ES-I3 (cell line): ENCODE measurements around the gene PPP1R16B.

ENCODE experiments used
- H3K36me3 ChIP-seq: 2 replicates; pipeline ENCODE4 v1.6.1; 2013; ENCODE audit warnings: mild to moderate bottlenecking, low read length, control low read depth, moderate library complexity; ENCODE audit not compliant: insufficient read depth
- H3K4me1 ChIP-seq: 2 replicates; pipeline ENCODE4 v1.6.1; 2013; ENCODE audit warnings: mild to moderate bottlenecking, control low read depth, low read length; ENCODE audit not compliant: insufficient read depth
- H3K9ac ChIP-seq: 2 replicates; pipeline ENCODE4 v1.6.1; 2013; ENCODE audit warnings: low read depth, mild to moderate bottlenecking, low read length, moderate library complexity
- H3K9me3 ChIP-seq: 2 replicates; pipeline ENCODE4 v1.6.1; 2013; ENCODE audit warnings: mild to moderate bottlenecking, low read length, moderate library complexity; ENCODE audit not compliant: control insufficient read depth, insufficient read depth

The PPP1R16B gene

GRCh38 chr20:38805502-38805957 is at the start of gene PPP1R16B:
Gene PPP1R16B, plus strand, starts transcription at chr20:38805697. Its CDS starts 30,229 bp downstream, at chr20:38835926.
- Histone ChIP-seq H3K4me1 (peaks cover 18% of the 10 kb centered on the region), H3K9me3 (no peaks in the 10 kb centered on the region), H3K36me3 (no peaks in the 10 kb centered on the region), H3K9ac (peak within 1 kb of the TSS; percentile 81)

GRCh38 chr20:38757145-38757775 is 48.2 kb upstream of the PPP1R16B start:
- peaks cover 21% of the 10 kb centered on the region for H3K36me3 ChIP-seq
- H3K9me3 ChIP-seq: no peaks in the 10 kb centered on the region
- H3K9ac ChIP-seq: no peak overlapping the region
- no peaks in the 10 kb centered on the region for H3K4me1 ChIP-seq

DNA sequence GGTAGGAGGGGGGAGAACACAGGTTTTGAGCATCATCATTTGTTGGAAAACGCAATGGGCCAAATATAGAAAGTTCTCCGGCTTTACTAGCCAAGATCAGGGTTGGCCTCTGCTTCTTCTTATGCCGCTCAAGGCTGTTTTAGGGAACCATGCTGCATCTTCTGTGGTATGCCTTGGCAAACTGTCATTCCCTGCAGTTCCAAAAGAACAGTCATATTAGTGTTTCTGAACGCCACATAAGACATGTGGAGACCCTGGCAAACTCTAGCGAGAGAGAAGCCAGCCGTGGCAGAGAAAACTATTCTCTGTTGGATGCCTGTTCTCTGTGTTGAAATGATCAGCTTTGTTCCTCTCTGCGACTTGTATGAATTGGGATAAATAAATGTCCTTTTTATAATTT is 46.4 kb upstream of the PPP1R16B start:
- Histone ChIP-seq H3K9ac (no peak overlapping the region), H3K9me3 (no peaks in the 10 kb centered on the region), H3K4me1 (no peaks in the 10 kb centered on the region), H3K36me3 (peaks cover 27% of the 10 kb centered on the region)

- Histone ChIP-seq H3K9me3 (no peaks in the 10 kb centered on the region), H3K4me1 (0 out of 2 replicates have a peak, but pooled peaks cover 4% of the 10 kb centered on the region), H3K36me3 (peaks cover 24% of the 10 kb centered on the region), H3K9ac (no peak overlapping the region)
These were observed 44.5 kb upstream of the PPP1R16B start for GRCh38 chr20:38760978-38761377.

GRCh38 chr20:38762174-38762573 is 43.3 kb upstream of the PPP1R16B start:
- Histone ChIP-seq H3K36me3 (peaks cover 28% of the 10 kb centered on the region), H3K9me3 (no peaks in the 10 kb centered on the region), H3K4me1 (peaks cover 10% of the 10 kb centered on the region; the same call in 1 of the 2 replicates), H3K9ac (no peak overlapping the region)

DNA sequence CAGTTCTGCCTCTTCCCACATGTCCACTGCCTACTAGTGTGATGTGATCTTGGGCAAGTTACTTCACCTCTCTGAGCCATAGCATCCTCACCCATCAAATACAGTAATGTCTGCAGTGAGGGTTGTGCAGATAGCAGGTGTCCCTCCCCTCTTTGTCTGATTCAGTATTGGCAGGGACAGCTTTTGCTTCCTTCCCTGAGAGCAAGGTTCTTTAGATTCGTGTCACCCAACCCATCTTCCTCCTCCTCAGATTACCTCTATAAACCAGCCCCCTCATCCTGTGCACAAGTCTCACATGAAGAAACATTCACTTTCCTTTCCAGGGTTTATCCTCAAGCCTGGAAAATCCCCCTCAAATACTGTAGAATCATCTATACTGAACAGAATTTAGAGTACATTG is 41.9 kb upstream of the PPP1R16B start:
- peaks cover 10% of the 10 kb centered on the region; the same call in 1 of the 2 replicates for H3K4me1 ChIP-seq
- H3K9me3 ChIP-seq: no peaks in the 10 kb centered on the region
- peaks cover 22% of the 10 kb centered on the region for H3K36me3 ChIP-seq
- no peak overlapping the region for H3K9ac ChIP-seq

DNA sequence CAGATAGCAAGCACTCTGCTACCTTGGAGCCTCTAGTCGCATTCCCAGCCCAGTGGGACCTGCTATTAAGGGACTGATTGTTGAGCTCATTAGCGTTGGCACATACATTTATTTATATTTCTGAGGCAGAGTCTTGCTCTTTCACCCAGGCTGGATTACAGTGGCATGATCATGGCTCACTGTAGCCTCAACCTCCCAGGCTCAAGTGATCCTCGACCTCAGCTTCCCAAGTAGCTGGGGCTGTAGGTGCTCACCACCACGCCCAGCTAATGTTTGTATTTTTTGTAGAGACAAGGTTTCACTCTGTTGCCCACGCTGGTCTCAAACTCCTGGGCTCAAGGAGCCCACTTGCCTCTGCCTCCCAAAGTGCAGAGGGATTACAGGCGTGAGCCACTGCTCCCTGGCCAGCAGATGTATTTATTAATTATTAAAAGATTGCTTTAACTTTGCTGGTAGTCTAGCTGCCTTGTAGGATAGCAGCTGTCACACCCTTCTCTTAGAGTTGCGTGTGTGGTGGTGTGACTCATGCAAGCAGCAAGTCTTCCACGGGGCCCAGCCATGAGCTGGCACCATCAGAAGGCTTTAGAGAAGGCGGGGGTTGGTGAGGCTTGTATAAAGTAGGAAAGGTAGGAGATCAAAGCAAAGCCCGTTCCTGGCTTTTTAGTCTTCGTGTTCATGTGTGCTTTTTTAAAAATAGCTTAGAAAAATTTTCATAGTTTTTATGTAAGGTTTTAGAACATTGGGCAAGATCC is 40.8 kb upstream of the PPP1R16B start:
- Histone ChIP-seq H3K9me3 (no peaks in the 10 kb centered on the region), H3K9ac (no peak overlapping the region), H3K4me1 (peaks cover 10% of the 10 kb centered on the region; the same call in 1 of the 2 replicates), H3K36me3 (peaks cover 17% of the 10 kb centered on the region)

DNA sequence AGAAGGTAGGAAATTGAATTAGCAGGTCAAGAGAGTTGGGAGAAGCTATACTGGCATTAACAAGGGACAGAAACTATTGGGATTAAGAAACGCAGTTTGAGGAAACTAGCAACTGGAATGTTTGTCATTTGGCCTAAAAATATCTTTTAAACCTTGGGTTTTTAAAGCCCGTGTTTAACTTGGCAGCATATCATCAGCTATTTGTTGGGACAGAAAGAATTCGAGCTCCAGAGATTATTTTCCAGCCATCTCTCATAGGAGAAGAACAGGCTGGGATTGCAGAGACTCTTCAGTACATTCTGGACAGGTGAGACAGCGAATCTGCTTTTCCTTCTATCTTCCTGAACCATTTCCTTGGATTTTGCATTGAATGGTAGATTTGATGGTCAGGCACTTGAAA is 39.4 kb upstream of the PPP1R16B start:
- H3K4me1 ChIP-seq: peaks cover 10% of the 10 kb centered on the region; the same call in 1 of the 2 replicates
- H3K36me3 ChIP-seq: peaks cover 11% of the 10 kb centered on the region
- H3K9ac ChIP-seq: no peak overlapping the region
- H3K9me3 ChIP-seq: no peaks in the 10 kb centered on the region

GRCh38 chr20:38769376-38770295 is 35.9 kb upstream of the PPP1R16B start:
- H3K4me1 ChIP-seq: peaks cover 8% of the 10 kb centered on the region; the same call in 1 of the 2 replicates
- 0 out of 2 replicates have a peak, but pooled peaks cover 5% of the 10 kb centered on the region for H3K9me3 ChIP-seq
- peaks cover 12% of the 10 kb centered on the region for H3K36me3 ChIP-seq
- H3K9ac ChIP-seq: no peak overlapping the region

- H3K4me1 ChIP-seq: peaks cover 6% of the 10 kb centered on the region; the same call in 1 of the 2 replicates
- no peak overlapping the region for H3K9ac ChIP-seq
- H3K36me3 ChIP-seq: peaks cover 12% of the 10 kb centered on the region
- H3K9me3 ChIP-seq: 0 out of 2 replicates have a peak, but pooled peaks cover 5% of the 10 kb centered on the region
These were observed 35.0 kb upstream of the PPP1R16B start for GRCh38 chr20:38770546-38770945.

DNA sequence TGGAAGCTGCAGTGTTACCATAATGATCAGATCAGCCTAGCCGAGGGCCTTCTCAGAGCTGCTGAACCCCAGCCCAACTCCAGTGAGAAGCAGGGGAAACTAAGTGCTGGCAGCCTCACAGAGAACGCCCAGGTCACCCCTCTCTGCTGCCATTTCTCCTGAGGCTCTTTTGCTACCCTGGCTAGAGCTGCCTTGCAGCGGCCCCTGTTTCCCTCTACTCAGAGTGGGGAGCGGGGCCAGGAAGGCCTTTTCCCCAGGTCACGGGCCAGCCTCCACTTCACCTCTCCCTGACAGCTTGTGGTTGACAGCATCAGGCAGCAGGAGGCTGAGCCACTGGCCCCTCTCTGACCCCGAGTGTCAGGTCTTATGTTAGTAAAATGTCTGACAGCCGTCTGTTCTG is 34.5 kb upstream of the PPP1R16B start:
- peaks cover 12% of the 10 kb centered on the region for H3K36me3 ChIP-seq
- H3K9ac ChIP-seq: no peak overlapping the region
- H3K9me3 ChIP-seq: 0 out of 2 replicates have a peak, but pooled peaks cover 5% of the 10 kb centered on the region
- peaks cover 6% of the 10 kb centered on the region; the same call in 1 of the 2 replicates for H3K4me1 ChIP-seq

DNA sequence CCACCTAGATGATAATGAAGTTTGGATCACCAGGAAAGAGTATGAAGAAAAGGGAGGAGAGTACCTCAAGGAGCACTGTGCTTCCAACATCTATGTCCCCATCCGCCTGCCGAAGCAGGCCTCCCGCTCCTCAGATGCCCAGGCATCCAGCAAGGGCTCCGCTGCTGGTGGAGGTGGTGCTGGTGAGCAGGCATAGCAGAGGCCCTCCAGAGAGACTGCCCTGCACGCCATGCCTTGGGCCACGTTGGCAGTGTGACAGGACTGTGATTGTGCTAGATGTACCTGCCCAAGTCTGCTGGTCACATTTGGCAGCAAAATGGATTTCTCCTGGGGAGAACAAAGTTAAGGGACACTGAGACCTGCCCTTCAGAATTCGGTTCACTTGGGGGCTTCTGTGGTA is 33.9 kb upstream of the PPP1R16B start:
- 0 out of 2 replicates have a peak, but pooled peaks cover 5% of the 10 kb centered on the region for H3K9me3 ChIP-seq
- peaks cover 8% of the 10 kb centered on the region for H3K36me3 ChIP-seq
- peaks cover 2% of the 10 kb centered on the region; the same call in 1 of the 2 replicates for H3K4me1 ChIP-seq
- H3K9ac ChIP-seq: no peak overlapping the region

DNA sequence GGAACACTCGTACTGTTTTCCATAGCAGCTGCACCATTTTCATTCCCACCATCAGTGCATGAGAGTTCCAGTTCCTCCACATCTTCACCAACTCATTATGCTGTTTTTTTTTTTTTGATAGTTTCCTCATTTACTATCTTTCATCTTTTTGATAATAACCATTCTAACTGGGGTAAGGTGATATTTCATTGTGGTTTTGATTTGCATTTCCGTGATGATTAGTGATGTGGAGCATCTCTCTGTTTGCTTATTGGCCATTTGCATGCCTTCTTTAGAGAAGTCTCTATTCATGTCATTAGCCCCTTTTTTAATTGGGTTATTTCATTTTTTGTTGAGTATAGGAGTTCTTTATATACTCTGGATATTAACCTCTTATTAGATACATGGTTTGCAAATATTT is 31.3 kb upstream of the PPP1R16B start:
- no peak overlapping the region for H3K9ac ChIP-seq
- H3K9me3 ChIP-seq: 0 out of 2 replicates have a peak, but pooled peaks cover 5% of the 10 kb centered on the region
- H3K4me1 ChIP-seq: peaks cover 6% of the 10 kb centered on the region; the same call in 1 of the 2 replicates
- H3K36me3 ChIP-seq: peaks cover 8% of the 10 kb centered on the region

DNA sequence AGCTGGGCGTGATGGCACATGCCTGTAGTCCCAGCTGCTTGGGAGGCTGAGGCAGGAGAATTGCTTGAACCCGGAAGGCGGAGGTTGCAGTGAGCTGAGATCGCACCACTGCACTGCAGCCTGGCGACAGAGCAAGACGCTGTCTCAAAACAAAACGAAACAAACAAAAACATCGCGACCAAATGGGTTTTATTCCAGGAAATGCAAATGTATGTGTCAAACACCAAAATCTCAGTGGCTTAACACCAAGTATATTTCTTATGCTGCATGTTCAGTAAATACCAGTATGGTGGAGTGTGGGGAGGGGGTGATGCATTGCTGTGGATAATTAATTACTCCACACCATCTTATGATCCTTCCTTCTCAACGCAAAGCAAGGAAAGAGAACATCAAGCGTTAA is 29.1 kb upstream of the PPP1R16B start:
- H3K4me1 ChIP-seq: peaks cover 16% of the 10 kb centered on the region; the same call in 1 of the 2 replicates
- H3K9ac ChIP-seq: no peak overlapping the region
- H3K36me3 ChIP-seq: peaks cover 8% of the 10 kb centered on the region
- 0 out of 2 replicates have a peak, but pooled peaks cover 5% of the 10 kb centered on the region for H3K9me3 ChIP-seq
